ENCODE measurements around the gene RFC2. TPM values are rescaled to one million over a fixed set of nuclear protein-coding genes. Genes with fewer than 3 reads are reported as not detected.

RFC2 gene
- total and polyA plus RNA-seq, 5 experiments from 2014 or later: 15.6 to 26.1 (median 20.3) TPM

DNA sequence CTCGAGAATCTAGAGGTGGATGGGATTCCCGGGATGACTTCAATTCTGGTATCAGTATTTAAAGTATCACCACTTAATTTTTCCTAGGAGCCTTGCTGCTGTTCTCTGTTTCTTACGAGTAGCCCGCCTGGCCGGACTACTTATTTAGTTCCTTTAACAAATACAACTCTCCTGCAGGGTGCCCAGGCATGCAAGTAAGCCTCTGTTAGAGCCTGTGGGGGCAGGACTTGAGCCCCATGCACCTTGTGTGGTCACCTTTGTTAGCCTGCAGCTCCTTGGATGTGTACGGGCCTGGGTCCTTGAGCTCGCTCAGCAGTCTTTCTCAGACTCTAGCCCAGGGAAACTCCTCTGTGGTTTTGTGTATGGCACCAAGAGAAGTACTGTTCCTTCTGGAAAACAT is 63.9 kb downstream of the RFC2 start:
- H3K27ac Mint-ChIP-seq: peak overlapping the region in 1 of 10 donors; percentile 21
- DNase-seq (no peak), ATAC-seq (no peak)
- POLR2A ChIA-PET: interaction anchor here (0.9 to 1.2 kb wide), 2 partner anchors 13 to 16 kb away, joined by 3 read pairs; partner anchors contain the start of gene EIF4H
- H3K36me3 Mint-ChIP-seq: peaks cover 0 to 95% (median 29%) of the 10 kb centered on the region in 3 donors
- no peaks in the 10 kb centered on the region for H3K27me3 Mint-ChIP-seq
- H3K4me1 Mint-ChIP-seq: peaks cover 18 to 47% (median 45%) of the 10 kb centered on the region in 4 donors
- H3K9me3 Mint-ChIP-seq: no peaks in the 10 kb centered on the region
- H3K4me3 Mint-ChIP-seq: no peak overlapping the region

DNA sequence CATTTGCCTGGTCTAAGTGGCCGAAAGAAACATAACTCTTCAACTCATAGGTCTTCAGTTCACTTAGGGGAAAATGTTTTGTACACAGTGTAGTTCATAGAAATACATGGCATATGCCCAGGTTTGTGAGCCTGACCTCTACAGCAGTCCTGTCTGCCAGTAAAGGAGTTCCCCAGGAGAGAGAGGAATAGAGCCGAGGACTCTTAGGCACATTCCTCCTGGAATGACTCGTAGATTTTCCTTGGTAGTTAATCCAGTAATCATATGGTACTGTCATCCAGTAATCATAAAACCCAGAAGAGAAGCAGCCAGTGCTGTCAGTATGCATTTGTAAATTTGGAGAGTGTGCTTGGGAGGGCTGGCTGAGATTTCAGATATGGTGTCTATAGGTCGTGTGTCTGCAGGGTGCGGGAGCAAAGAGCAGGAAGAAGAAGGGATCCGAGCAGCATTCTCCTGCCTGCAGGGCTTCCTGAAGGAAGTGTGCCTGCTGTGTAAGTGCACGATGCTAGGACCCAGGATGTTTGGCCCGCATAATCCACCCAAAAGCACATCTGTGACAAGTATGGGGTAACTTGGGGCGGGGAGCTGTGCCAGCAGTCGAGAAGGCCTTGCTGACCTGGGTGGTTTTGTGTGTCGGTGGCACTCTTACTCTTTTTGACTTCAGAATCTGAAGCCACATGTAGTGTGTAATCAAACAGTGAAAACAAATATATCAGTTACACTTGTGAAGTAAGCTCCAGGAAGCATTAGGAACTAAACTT is 66.1 kb downstream of the RFC2 start:
- Mint-ChIP-seq H3K4me3 (peak overlapping the region in 5 of 10 donors; percentile 33 to 57 (median 43)), H3K27ac (peak overlapping the region in 7 of 10 donors; percentile 25 to 88 (median 59)), H3K27me3 (no peaks in the 10 kb centered on the region), H3K36me3 (peaks cover 0 to 80% (median 27%) of the 10 kb centered on the region in 3 donors), H3K4me1 (peaks cover 31 to 60% (median 57%) of the 10 kb centered on the region in 4 donors), H3K9me3 (no peaks in the 10 kb centered on the region)
- POLR2A ChIA-PET: no interaction called here
- no peak for ATAC-seq
- DNase-seq: no peak

DNA sequence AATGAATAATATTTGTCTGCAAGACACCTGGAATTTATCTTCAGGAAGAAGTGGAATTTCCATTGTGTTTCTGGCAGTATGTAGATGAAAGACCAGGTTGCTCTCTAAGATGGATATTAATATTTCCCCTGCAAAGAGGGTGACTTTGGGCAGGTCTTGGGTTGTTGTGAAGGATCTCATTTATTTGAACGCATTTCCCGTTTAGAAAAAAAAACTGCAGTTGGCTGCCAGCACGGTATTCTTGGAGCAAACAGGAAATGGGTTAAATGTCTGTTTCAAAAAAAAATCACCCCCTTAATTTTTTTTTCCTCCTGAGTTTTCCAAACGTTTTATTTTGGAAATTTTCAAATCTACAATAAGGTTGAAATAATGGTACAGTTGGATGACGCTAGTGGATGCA is 68.6 kb downstream of the RFC2 start:
- POLR2A ChIA-PET: interaction anchor here (4.5 kb wide), 1 partner anchor 11 kb away, joined by 34 read pairs; the partner anchor contains the start of gene EIF4H
- peak overlapping the region in 9 of 10 donors; percentile 38 to 71 (median 53) for H3K4me3 Mint-ChIP-seq

DNA sequence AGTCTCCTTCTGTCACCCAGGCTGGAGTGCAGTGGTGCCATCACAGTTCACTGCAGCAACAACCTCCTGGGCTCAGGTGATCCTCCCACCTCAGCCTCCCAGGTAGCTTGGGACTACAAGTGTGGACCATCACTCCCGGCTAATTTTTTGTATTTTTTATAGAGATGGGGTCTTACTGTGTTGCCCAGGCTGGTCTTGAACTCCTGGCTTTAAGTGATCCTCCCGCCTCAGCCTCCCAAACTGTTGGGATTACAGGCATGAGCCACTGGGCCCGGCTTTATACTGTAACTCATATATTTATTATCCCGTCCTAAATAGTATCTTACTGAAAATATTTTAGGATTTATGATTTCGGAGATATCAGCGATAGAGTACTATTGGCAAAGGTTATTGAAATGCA is 69.2 kb downstream of the RFC2 start:
- H3K27ac Mint-ChIP-seq: peak overlapping the region in 5 of 10 donors; percentile 1 to 85 (median 58)
- POLR2A ChIA-PET: interaction anchor here (4.5 kb wide), 1 partner anchor 10 kb away, joined by 34 read pairs; the partner anchor contains the start of gene EIF4H
- H3K4me1 Mint-ChIP-seq: peaks cover 43 to 90% (median 85%) of the 10 kb centered on the region in 4 donors
- H3K27me3 Mint-ChIP-seq: no peaks in the 10 kb centered on the region
- peaks cover 0 to 75% (median 19%) of the 10 kb centered on the region in 3 donors for H3K36me3 Mint-ChIP-seq
- ATAC-seq (no peak), DNase-seq (no peak)
- no peaks in the 10 kb centered on the region for H3K9me3 Mint-ChIP-seq
- H3K4me3 Mint-ChIP-seq: peak overlapping the region in 8 of 10 donors; percentile 29 to 66 (median 49)

More for the DNA sequence above, 68.6 kb downstream of the RFC2 start:
- Mint-ChIP-seq H3K4me1 (peaks cover 39 to 83% (median 79%) of the 10 kb centered on the region in 4 donors), H3K27me3 (no peaks in the 10 kb centered on the region), H3K9me3 (no peaks in the 10 kb centered on the region), H3K27ac (peak overlapping the region in 8 of 10 donors; percentile 22 to 85 (median 56)), H3K36me3 (peaks cover 0 to 78% (median 25%) of the 10 kb centered on the region in 3 donors)
- no peak for DNase-seq
- ATAC-seq: no peak

DNA sequence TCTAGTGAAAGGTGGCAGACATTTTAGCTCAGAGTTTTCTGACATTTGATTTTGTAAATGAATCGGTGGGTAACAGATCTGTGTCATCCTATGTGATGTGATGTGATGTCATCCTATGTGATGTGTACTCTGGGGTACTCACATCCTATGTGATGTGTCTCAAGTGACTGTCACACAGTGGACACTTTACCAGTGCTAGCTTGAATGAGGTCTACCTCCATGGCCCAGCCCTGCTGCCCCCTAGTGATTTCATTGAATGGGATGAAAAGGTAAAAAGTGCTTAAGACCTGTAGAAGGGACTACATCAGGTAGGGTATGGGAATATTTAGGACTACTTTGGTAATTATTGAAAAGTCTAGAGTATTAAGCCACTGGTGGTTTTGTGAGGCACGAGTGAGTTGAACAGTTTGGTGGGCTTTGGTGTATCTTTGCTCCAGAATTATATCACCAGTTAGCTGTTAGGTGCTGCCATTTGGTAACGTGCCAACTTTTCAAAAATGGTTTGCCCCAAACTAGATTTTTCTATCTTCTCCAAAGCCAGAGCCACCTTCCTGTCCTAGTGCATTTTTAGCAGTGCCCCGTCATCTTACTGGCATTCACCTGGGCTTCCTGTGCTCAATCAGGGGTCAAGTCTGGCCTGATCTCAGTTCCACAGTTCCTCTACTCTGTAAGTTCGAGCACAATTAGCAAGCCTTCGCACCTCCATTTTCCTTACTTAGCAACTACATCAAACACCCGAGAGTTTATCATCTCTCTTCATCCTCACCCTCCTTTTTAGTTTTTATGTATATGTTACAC is 70.3 kb downstream of the RFC2 start:
- DNase-seq (peak in 1 of 10 donors; percentile 18), ATAC-seq (peak; percentile 59 to 65)
- no peaks in the 10 kb centered on the region for H3K27me3 Mint-ChIP-seq
- peak overlapping the region; percentile 11 to 88 (median 58) for H3K27ac Mint-ChIP-seq
- H3K9me3 Mint-ChIP-seq: no peaks in the 10 kb centered on the region
- POLR2A ChIA-PET: interaction anchor here (0.7 to 4.5 kb wide), 3 partner anchors 9 to 71 kb away, joined by 3 to 34 read pairs (median 4); partner anchors contain the start of genes EIF4H and RFC2
- peaks cover 44 to 98% (median 94%) of the 10 kb centered on the region in 4 donors for H3K4me1 Mint-ChIP-seq
- peaks cover 0 to 71% (median 19%) of the 10 kb centered on the region in 3 donors for H3K36me3 Mint-ChIP-seq
- H3K4me3 Mint-ChIP-seq: peak overlapping the region; percentile 4 to 64 (median 36)

DNA sequence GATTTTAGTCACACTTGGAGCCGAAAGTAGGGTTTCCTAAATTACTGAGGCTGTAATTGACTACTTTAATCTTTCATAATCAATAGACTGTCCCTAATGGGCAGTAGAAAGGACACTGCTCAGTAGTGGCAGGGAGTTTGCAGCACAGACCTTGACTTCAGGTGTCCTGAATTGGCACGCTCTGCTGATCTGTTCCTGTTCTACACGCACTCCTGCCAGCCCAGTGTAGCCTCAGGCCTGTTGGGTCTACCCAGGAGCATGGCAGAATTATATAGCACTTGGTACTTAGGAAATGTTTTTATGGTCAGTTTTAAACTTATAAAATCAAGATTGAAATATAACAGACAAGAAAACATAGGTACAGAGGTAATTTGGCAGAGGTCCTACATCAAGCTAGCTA is 71.1 kb downstream of the RFC2 start:
- H3K27me3 Mint-ChIP-seq: no peaks in the 10 kb centered on the region
- H3K36me3 Mint-ChIP-seq: peaks cover 0 to 69% (median 16%) of the 10 kb centered on the region in 3 donors
- H3K27ac Mint-ChIP-seq: peak overlapping the region in 7 of 10 donors; percentile 11 to 85 (median 68)
- no peak for DNase-seq
- ATAC-seq: no peak
- peak overlapping the region in 8 of 10 donors; percentile 15 to 61 (median 43) for H3K4me3 Mint-ChIP-seq
- peaks cover 45 to 98% (median 95%) of the 10 kb centered on the region in 4 donors for H3K4me1 Mint-ChIP-seq
- POLR2A ChIA-PET: interaction anchor here (0.7 to 4.5 kb wide), 3 partner anchors 9 to 116 kb away, joined by 3 to 34 read pairs (median 4); partner anchors contain the start of gene EIF4H
- no peaks in the 10 kb centered on the region for H3K9me3 Mint-ChIP-seq

DNA sequence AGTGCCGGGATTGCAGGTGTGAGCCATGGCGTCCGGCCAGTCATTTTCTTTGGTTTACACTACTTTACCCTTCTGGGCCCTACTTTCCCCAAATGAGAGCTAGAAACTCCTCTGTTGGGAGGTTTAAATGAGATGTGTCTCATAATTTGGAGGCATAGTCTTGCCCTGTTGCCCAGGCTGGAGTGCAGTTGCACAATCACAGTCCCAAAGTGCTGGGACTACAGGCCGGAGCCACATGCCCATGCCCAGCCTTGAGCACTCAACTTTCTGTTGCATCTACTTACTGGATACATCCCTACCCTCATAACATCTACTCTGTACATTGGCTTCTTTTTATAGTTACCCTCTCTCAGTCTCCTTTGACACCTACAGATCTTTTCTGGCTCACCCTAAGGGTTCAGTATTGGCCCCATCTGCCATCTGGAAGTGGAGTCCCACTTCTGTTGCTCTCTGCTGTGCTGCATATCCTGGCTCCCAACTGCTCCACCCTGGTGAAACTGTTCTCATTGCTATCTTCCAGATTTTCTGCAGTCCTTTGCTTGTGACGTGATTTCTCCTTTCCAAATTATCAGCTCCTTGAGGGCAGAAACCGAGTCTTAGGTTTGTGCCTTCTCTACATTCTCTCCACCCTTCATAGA is 71.6 kb downstream of the RFC2 start:
- ATAC-seq: no peak
- H3K9me3 Mint-ChIP-seq: no peaks in the 10 kb centered on the region
- peaks cover 0 to 68% (median 11%) of the 10 kb centered on the region in 3 donors for H3K36me3 Mint-ChIP-seq
- peaks cover 44 to 98% (median 94%) of the 10 kb centered on the region in 4 donors for H3K4me1 Mint-ChIP-seq
- DNase-seq: no peak
- POLR2A ChIA-PET: interaction anchor here (0.7 kb wide), 2 partner anchors 9 to 116 kb away, joined by 3 to 4 read pairs; partner anchors contain the start of gene EIF4H
- peak overlapping the region in 8 of 10 donors; percentile 15 to 53 (median 43) for H3K4me3 Mint-ChIP-seq
- H3K27me3 Mint-ChIP-seq: no peaks in the 10 kb centered on the region
- H3K27ac Mint-ChIP-seq: peak overlapping the region; percentile 4 to 85 (median 64)

DNA sequence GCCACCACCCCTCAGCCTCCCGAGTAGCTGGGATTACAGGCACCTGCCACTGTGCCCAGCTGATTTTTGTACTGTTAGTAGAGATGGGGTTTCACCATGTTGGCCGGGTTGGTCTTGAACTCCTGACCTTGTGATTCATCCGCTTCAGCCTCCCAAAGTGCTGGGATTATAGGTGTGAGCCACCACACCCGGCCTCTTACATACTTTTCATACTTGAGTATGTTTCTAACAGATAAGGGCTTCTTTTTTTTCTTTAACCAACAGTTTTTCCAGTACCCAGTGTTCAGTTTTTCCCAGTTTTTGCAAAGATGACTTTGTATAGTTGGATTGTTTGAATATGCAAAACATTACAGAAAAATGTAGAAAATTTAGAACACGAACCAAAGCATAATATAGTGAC is 72.4 kb downstream of the RFC2 start:
- POLR2A ChIA-PET: no interaction called here
- ATAC-seq: no peak
- peak overlapping the region in 4 of 10 donors; percentile 4 to 41 (median 24) for H3K4me3 Mint-ChIP-seq
- H3K4me1 Mint-ChIP-seq: peaks cover 43 to 97% (median 93%) of the 10 kb centered on the region in 4 donors
- peak overlapping the region in 7 of 10 donors; percentile 8 to 68 (median 30) for H3K27ac Mint-ChIP-seq
- DNase-seq: no peak
- H3K36me3 Mint-ChIP-seq: peaks cover 0 to 68% (median 7%) of the 10 kb centered on the region in 3 donors
- no peaks in the 10 kb centered on the region for H3K9me3 Mint-ChIP-seq
- H3K27me3 Mint-ChIP-seq: no peaks in the 10 kb centered on the region

Small RNA genes lying within 50 kb of the gene (microRNA-seq; reads per million reads assigned to microRNA genes)
- 2,358 reads per million, percentile 90 among the genes with 10 or more reads in this experiment for gene MIR590 (ENCODE audit: borderline microRNAs expressed)

Other genes starting within 250 kb of the RFC2 start
- not detected for gene ELN, start 226.2 kb downstream of the RFC2 start, total RNA-seq
- gene ELN, start 226.2 kb downstream of the RFC2 start, polyA plus RNA-seq: not detected
- 10 to 100 TPM; 14.1 to 14.6 TPM for gene LIMK1, start 170.6 kb downstream of the RFC2 start, total RNA-seq
- gene LIMK1, start 170.6 kb downstream of the RFC2 start, polyA plus RNA-seq: 1 to 10 TPM; 2.8 to 4.8 (median 3.4) TPM
- gene EIF4H, start 80.0 kb downstream of the RFC2 start, total RNA-seq: 100 to 1,000 TPM; 217 to 231 TPM
- gene EIF4H, start 80.0 kb downstream of the RFC2 start, polyA plus RNA-seq: 100 to 1,000 TPM; 219 to 239 (median 221) TPM
- 1 to 10 TPM; 5.8 to 6.4 TPM for gene LAT2, start 44.4 kb downstream of the RFC2 start, total RNA-seq
- 1 to 10 TPM in 1 of 3 donors, under 1 TPM in 2; 0.57 to 2.3 (median 0.97) TPM for gene LAT2, start 44.4 kb downstream of the RFC2 start, polyA plus RNA-seq
- gene CLIP2, start 35.0 kb upstream of the RFC2 start, total RNA-seq: 1 to 10 TPM; 4.9 to 5.2 TPM
- under 1 TPM; 0.20 to 0.32 (median 0.23) TPM for gene CLIP2, start 35.0 kb upstream of the RFC2 start, polyA plus RNA-seq
- 1 to 10 TPM; 1.3 to 1.8 TPM for gene GTF2IRD1, start 199.5 kb upstream of the RFC2 start, total RNA-seq
- not detected for gene GTF2IRD1, start 199.5 kb upstream of the RFC2 start, polyA plus RNA-seq